ENCODE data around the gene NR2C2.

DNA sequence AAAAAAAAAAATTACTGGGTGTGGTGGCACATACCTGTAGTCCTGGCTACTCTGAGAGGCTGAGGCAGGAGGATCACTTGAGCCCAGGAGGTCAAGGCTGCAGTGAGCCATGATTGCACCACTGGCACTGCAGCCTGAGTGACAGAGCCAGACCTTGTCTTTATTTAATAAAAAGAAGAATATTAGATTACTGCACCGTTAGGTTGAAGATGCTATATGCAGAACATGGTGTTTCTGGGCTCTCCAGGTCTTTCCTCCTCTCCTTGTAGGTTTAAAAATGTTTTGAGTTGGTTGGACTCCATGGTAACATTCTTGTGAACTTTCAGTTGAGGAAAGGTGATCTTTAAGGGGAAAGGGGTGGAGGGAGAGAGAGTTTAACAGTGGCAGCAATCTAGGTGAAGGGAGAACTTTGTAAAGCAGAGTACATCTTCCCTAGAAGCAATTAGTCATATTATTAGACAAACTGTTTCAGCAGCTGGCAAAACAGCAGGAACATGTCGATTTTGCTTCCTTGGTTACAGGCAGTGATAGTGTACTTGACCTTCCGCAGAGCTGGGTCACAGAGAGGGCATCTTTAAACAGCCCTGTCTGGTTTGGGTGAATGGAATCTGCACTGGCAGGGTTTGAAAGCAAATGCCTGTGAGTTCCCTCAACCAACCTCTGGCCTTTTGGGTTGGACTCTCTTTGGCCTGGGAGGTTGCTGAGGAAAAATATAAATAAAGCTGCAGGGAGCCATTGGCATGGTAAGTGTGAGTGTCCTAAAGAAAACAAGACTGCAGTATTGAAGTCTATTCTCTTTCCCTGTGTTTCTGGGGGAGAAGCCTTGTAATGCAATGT is 42.8 kb downstream of the NR2C2 start:
- TF ChIP-seq EP300 (IDR thresholded peaks at IDR 0.05; ENCODE audit: borderline replicate concordance) (no peak), TAF1 (IDR thresholded peaks at IDR 0.05; ENCODE audit: low read depth) (no peak)
- TF ChIP-seq, protein P1, sequence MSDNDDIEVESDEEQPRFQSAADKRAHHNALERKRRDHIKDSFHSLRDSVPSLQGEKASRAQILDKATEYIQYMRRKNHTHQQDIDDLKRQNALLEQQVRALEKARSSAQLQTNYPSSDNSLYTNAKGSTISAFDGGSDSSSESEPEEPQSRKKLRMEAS (IDR thresholded peaks at IDR 0.05) = no peak
